GM12801 (cell line): ENCODE measurements around the gene SERGEF.

ENCODE experiments used
- CTCF ChIP-seq: IDR thresholded peaks from one replicate; pipeline ENCODE4 v1.5.1; 2011; ENCODE audit warnings: control low read depth; ENCODE audit not compliant: insufficient read length; ENCODE audit errors: extremely low read depth

The SERGEF gene

GRCh38 chr11:18012906-18013781 lies at the start of gene SERGEF:
TSS of gene SERGEF (minus strand) at chr11:18013047. CDS start at chr11:18013010, 37 bp downstream.
- TF ChIP-seq CTCF: no peak

GRCh38 chr11:18061351-18061750 lies 48.5 kb upstream of the SERGEF start:
- no peak for TF ChIP-seq CTCF

GRCh38 chr11:18056561-18057181 lies 43.8 kb upstream of the SERGEF start:
- TF ChIP-seq CTCF: no peak

GRCh38 chr11:18054511-18055103 lies 41.8 kb upstream of the SERGEF start:
- TF ChIP-seq CTCF: no peak

GRCh38 chr11:18050848-18051247 lies 38.0 kb upstream of the SERGEF start:
- TF ChIP-seq CTCF: no peak

GRCh38 chr11:18046116-18046777 lies 33.4 kb upstream of the SERGEF start, which contains the start of gene TPH1:
TSS of gene TPH1 (minus strand) at chr11:18046269. CDS start at chr11:18040762, 5,507 bp downstream.
- no peak for TF ChIP-seq CTCF

GRCh38 chr11:18036456-18036855 lies 23.6 kb upstream of the SERGEF start:
- TF ChIP-seq CTCF: no peak
